Measurements from ENCODE around the gene DNAJC30.
"Not testable (repeated sequence)": the region's sequence is repeated elsewhere in the genome, so short reads cannot be mapped to it uniquely, and the experiment has no call there.

Gene DNAJC30

GRCh38 chr7:73685311-73685710 lies 2.1 kb upstream of the DNAJC30 start:
- no peak for DNase-seq (ENCODE audit: insufficient read length, low spot score)
- FAIRE-seq: no peak

DNA sequence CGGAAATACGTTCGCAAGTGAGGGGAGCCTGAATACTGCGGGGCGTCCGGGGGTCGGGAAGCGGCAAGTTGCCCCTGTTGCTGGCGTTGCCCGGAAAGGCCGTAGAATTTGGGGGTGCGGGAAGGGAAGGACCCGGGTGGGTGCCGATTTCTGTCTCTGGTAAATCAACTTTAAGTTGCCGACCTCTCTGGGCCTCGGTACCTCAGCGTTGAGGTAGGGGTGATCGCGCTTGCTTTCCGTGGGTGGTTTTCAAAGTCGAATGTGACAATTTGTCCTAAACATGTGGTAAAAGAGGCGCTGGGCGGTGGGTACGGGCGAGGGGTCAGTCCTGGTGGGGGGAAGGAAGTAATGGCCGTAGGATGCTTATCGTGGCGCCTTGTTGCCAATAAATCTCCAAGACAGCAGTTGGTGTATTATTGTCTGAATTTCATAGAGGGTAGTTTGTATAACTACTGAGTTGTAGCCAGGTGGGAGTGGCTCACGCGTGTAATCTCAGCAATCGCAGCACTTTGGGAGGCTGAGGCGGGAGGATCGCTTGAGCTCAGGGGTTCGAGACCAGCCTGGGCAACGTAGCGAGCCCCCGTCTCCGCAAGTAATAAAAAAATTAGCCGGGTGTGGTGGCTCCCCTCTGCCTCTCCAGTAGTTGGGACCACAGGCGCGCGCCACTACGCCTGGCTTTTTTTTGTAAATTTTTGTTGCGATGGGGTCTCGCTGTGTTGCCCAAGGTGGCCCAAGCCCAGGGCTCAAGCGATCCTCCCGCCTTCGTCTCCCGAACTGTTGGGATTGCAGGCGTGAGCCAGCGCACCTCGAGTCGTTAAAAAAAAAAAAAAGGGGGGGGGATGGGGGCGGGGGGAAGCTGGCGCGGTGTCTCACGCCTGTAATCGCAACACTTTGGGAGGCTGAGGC lies 788 bp upstream of the DNAJC30 start:
- FAIRE-seq (peak; percentile 31), DNase-seq (ENCODE audit: insufficient read length, low spot score) (no peak)

- DNase-seq (ENCODE audit: insufficient read length, low spot score) (no peak), FAIRE-seq (no peak)
Measured at GRCh38 chr7:73682745-73683055, 553 bp downstream of the DNAJC30 start.

- FAIRE-seq: no peak
- DNase-seq (ENCODE audit: insufficient read length, low spot score): no peak
Measured at GRCh38 chr7:73681031-73681430, 2.2 kb downstream of the DNAJC30 start.

- FAIRE-seq (no peak), DNase-seq (ENCODE audit: insufficient read length, low spot score) (no peak)
Measured at GRCh38 chr7:73680501-73680900, 2.8 kb downstream of the DNAJC30 start.

GRCh38 chr7:73679709-73680108 lies 3.5 kb downstream of the DNAJC30 start:
- no peak for FAIRE-seq
- DNase-seq (ENCODE audit: insufficient read length, low spot score): no peak

GRCh38 chr7:73678862-73679261 lies 4.4 kb downstream of the DNAJC30 start:
- DNase-seq (ENCODE audit: insufficient read length, low spot score) (no peak), FAIRE-seq (no peak)

DNA sequence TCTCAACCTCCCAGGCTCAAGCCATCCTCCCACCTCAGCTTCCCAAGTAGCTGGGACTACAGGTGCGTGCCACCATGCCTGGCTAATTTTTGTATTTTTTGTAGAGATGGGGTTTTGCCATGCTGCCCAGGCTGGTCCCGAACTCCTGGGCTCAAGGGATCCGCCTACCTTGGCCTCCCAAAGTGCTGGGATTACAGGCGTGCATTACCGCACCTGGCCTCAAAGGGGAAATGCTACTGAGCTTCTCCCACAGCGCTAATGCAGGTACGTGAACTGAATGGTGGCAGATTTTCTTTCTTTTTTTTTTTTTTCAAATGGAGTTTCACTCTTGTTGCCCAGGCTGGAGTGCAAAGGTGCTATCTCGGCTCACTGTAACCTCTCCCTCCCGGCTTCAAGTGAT lies 7.2 kb downstream of the DNAJC30 start:
- not testable (repeated sequence) for FAIRE-seq; DNase-seq (ENCODE audit: insufficient read length, low spot score)

- DNase-seq (ENCODE audit: insufficient read length, low spot score): no peak
- FAIRE-seq: no peak
Measured at GRCh38 chr7:73674468-73675124, 8.7 kb downstream of the DNAJC30 start.

- FAIRE-seq (no peak), DNase-seq (ENCODE audit: insufficient read length, low spot score) (no peak)
Measured at GRCh38 chr7:73671857-73672445, 11.3 kb downstream of the DNAJC30 start.

- no peak for FAIRE-seq
- no peak for DNase-seq (ENCODE audit: insufficient read length, low spot score)
Measured at GRCh38 chr7:73671322-73671661, 12.0 kb downstream of the DNAJC30 start.

DNA sequence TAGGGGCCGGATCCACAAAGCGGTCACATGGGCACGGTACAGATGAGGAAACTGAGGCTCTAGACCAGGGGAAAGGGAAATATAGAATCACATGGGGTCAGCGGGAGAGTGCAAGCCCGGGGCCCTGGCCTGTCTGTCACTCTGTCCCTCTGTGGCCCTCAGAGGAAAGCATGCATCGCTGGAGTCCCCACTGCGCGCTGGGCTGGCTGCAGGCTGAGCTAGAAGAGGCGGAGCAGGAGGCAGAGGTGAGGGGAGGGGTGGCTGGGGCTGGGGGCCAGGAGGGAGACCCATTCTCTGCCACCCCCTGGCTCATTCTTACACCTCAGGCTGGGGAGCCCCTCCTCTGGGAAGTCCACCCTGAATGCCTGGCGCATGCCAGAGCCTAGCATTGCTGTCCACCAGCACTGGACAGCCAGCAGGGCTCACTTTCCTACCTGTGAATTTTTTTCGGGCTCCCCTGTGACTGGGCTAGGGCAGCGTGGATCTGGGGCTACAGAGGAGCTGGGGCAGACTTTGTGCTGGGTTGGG lies 13.3 kb downstream of the DNAJC30 start:
- DNase-seq (ENCODE audit: insufficient read length, low spot score) (no peak), FAIRE-seq (no peak)

DNA sequence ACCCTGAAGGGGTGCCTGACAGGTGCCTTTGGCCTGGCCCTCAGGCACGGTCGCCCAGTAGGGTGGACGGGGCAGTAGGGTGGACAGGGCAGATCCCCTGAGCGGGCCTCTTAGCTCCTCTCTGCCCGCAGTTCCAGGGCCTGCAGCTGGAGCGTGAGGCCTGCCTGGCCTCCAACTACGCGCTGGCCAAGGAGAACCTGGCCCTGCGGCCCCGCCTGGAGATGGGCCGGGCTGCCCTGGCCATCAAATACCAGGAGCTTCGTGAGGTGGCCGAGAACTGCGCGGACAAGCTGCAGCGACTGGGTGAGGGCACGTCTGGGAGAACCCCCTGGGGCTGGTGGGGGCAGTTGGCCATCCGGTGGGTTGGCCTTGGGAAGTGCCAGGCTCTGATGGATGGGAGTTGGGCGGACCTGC lies 14.0 kb downstream of the DNAJC30 start:
- no peak for DNase-seq (ENCODE audit: insufficient read length, low spot score)
- no peak for FAIRE-seq

DNA sequence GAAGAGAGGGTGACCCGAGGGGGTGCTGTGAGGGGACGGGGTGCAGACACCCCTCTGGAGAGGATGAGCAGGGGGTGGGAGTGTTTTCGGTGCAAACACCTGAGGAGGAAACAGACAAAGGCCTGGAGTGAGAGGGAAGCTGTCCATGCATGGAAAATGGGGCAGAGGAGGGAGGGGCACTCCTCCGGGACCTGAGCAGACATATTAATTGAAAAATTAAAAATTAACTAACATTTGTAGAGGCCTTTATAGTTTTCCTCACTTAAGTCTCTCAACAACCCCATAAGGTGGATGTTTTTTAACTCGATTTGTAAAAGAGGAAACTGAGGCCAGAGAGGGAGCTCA lies 14.4 kb downstream of the DNAJC30 start:
- FAIRE-seq (no peak), DNase-seq (ENCODE audit: insufficient read length, low spot score) (no peak)

DNA sequence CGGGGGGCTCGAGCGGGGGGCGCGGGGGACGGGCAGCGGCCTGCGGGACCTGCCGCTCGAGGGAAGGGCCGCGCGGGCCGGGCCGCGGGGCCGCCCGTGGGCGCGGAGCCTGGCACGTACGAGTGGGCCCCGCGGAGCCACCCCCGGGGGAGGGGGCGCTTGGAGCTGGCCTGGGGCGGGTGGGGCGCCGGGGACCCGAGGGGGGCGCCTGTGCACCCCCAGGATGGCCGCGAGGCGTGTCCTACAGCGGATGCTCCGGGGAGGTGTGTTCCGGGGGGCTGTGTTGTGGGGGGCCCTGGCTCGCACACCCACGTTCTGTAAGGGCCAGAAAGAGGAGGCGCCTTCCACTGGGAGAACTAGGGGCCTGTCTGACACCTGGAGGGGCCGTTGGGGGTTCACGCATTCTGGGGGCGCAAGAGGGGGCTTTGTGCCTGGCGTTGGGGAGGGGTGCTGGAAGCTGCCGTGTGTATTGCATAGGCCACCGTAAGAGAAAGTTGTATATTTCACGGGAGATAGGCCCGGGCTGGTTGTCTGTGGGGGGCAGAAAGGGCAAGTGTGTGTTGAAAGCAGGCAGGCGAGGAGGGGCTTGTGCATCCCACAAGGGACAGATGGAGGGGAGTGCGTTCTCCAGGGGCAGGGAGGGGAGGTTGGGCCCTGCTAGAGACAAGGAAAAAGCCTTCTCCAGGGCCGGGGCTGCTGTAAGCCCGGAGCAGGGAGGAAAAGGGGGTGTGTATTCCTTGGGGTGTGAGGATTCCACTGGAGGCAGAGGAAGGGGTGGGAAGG lies 15.0 kb downstream of the DNAJC30 start:
- no peak for FAIRE-seq
- no peak for DNase-seq (ENCODE audit: insufficient read length, low spot score)

GRCh38 chr7:73667344-73668102 lies 15.7 kb downstream of the DNAJC30 start, which contains the start of gene VPS37D:
Gene VPS37D (plus strand): TSS chr7:73667831. CDS start chr7:73667959, 128 bp downstream.
- peak; percentile 78 for FAIRE-seq

DNA sequence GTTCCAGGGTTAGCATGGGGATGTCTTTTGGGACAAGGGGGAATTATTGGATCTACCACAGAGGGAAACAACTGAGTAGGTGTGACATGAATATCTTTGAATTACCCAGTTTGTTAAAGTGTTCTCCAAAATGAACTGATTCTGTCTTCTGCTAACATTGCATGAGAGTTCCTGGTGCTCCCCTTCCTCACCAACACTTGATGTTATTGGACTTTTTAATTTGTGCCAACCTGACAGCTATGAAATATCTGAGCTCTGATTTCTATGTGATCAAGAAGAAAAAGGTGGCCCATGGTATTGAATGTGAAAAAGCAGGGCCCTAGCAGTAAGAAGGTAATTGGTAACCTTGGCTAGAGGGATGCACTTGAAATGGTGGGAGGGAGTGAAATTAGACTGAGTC lies 20.2 kb downstream of the DNAJC30 start:
- DNase-seq (ENCODE audit: insufficient read length, low spot score) (no peak), FAIRE-seq (no peak)

More at GRCh38 chr7:73667344-73668102, 15.7 kb downstream of the DNAJC30 start, which contains the start of gene VPS37D:
- peak; percentile 98 for DNase-seq (ENCODE audit: insufficient read length, low spot score)

DNA sequence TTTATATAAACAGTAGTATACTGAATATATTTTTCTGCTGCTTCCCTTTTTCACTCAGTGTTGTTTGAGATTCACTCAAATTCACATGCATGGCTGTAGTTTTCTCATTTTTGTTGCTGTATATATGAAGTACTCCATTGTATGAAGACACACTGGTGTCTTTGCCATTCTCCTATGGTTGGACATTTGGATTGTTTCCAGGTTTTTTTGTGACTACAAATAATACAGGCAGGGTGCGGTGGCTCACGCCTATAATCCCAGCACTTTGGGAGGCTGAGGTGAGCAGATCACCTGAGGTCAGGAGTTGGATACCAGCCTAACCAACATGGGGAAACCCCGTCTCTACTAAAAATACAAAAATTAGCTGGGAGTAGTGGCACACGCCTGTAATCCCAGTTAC lies 22.7 kb downstream of the DNAJC30 start:
- not testable (repeated sequence) for FAIRE-seq; DNase-seq (ENCODE audit: insufficient read length, low spot score)

DNA sequence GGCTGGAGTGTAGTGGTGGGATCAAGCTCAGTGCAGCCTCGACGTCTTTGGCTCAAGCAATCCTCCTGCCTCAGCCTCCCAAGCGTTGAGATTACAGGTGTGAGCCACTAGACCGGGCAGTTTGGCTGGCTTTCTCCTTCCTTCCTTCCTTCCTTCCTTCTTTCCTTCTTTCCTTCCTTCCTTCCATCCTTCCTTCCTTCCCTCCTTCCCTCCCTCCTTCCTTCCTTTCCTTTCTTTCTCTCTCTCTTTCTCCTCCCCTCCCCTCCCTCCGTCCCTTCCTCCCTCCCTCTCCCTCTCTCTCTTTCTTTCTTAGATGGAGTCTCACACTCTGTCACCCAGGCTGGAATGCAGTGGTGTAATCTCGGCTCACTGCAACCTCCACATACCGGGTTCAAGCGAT lies 23.3 kb downstream of the DNAJC30 start:
- no peak for FAIRE-seq
- DNase-seq (ENCODE audit: insufficient read length, low spot score): no peak

DNA sequence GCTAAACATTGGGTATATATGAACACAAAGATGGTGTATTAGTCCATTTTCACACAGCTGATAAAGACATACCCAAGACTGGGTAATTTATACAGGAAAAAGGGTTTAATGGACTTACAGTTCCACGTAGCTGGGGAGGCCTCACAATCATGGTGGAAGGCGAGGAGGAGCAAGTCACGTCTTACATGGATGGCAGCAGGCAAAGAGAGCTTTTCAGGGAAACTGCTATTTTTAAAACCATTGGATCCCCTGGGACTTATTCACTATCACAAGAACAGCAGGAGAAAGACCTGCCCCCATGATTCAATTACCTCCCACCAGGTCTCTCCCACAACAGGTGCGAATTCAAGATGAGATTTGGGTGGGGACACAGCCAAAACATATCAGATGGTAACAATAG lies 27.9 kb downstream of the DNAJC30 start:
- not testable (repeated sequence) for FAIRE-seq; DNase-seq (ENCODE audit: insufficient read length, low spot score)
